ENCODE measurements around the gene SLC9A4.

SLC9A4 gene

DNA sequence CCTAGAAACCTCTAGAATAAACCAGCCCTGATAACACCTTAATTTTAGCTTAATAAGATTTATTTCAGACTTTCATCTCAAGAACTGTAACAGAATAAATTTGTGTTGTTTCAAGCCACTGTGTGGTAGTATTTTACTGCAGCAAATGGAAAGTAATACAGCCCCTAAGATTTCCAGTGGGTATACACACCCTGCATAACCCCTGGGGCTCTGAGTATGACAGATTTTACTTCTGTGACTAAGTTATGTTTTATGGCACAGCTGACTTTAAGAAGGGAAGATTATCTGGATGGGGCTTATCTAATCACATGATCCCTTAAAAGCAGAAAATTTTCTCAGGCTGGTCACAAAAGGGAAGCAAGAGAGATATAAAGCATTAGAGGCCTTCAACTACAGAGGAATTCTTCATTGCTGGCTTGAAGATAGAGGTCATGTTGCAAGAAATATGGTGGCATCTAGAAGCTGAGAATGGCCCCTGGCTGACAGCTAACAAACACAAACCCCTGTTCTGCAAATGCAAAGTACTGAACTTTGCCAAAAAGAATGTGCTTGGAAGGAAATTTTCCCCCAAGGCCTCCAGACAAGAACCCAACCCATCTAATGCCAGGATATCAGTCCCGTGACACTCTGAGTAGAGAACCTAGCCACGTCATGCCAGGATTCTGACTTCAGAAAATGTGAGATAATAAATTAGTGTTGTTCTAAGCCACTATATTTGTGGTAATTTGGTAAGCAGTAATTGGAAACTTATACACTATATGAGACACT, 78.5 kb downstream of the SLC9A4 start:
- no peak for ATAC-seq
- TF ChIP-seq, protein P1, sequence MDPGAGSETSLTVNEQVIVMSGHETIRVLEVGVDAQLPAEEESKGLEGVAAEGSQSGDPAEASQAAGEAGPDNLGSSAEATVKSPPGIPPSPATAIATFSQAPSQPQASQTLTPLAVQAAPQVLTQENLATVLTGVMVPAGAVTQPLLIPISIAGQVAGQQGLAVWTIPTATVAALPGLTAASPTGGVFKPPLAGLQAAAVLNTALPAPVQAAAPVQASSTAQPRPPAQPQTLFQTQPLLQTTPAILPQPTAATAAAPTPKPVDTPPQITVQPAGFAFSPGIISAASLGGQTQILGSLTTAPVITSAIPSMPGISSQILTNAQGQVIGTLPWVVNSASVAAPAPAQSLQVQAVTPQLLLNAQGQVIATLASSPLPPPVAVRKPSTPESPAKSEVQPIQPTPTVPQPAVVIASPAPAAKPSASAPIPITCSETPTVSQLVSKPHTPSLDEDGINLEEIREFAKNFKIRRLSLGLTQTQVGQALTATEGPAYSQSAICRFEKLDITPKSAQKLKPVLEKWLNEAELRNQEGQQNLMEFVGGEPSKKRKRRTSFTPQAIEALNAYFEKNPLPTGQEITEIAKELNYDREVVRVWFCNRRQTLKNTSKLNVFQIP (CRISPR knock-in tag; IDR thresholded peaks at IDR 0.05; ENCODE audit: borderline replicate concordance, low read depth) = no peak
- no peak for TF ChIP-seq PPARA (CRISPR knock-in tag; IDR thresholded peaks at IDR 0.05; ENCODE audit: borderline replicate concordance)
- TF ChIP-seq, protein P2, sequence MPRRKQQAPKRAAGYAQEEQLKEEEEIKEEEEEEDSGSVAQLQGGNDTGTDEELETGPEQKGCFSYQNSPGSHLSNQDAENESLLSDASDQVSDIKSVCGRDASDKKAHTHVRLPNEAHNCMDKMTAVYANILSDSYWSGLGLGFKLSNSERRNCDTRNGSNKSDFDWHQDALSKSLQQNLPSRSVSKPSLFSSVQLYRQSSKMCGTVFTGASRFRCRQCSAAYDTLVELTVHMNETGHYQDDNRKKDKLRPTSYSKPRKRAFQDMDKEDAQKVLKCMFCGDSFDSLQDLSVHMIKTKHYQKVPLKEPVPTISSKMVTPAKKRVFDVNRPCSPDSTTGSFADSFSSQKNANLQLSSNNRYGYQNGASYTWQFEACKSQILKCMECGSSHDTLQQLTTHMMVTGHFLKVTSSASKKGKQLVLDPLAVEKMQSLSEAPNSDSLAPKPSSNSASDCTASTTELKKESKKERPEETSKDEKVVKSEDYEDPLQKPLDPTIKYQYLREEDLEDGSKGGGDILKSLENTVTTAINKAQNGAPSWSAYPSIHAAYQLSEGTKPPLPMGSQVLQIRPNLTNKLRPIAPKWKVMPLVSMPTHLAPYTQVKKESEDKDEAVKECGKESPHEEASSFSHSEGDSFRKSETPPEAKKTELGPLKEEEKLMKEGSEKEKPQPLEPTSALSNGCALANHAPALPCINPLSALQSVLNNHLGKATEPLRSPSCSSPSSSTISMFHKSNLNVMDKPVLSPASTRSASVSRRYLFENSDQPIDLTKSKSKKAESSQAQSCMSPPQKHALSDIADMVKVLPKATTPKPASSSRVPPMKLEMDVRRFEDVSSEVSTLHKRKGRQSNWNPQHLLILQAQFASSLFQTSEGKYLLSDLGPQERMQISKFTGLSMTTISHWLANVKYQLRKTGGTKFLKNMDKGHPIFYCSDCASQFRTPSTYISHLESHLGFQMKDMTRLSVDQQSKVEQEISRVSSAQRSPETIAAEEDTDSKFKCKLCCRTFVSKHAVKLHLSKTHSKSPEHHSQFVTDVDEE (CRISPR knock-in tag; IDR thresholded peaks at IDR 0.05) = no peak
- TF ChIP-seq OSR1 (CRISPR knock-in tag; IDR thresholded peaks at IDR 0.05) = no peak
- TF ChIP-seq, protein P3, sequence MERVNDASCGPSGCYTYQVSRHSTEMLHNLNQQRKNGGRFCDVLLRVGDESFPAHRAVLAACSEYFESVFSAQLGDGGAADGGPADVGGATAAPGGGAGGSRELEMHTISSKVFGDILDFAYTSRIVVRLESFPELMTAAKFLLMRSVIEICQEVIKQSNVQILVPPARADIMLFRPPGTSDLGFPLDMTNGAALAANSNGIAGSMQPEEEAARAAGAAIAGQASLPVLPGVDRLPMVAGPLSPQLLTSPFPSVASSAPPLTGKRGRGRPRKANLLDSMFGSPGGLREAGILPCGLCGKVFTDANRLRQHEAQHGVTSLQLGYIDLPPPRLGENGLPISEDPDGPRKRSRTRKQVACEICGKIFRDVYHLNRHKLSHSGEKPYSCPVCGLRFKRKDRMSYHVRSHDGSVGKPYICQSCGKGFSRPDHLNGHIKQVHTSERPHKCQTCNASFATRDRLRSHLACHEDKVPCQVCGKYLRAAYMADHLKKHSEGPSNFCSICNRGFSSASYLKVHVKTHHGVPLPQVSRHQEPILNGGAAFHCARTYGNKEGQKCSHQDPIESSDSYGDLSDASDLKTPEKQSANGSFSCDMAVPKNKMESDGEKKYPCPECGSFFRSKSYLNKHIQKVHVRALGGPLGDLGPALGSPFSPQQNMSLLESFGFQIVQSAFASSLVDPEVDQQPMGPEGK (CRISPR knock-in tag; IDR thresholded peaks at IDR 0.05; ENCODE audit: borderline replicate concordance) = no peak
- TF ChIP-seq GLIS3 (CRISPR knock-in tag; IDR thresholded peaks at IDR 0.05) = no peak
- TF ChIP-seq TOX (CRISPR knock-in tag; IDR thresholded peaks at IDR 0.05; ENCODE audit: borderline replicate concordance) = no peak
- TF ChIP-seq SNAI2 (CRISPR knock-in tag; IDR thresholded peaks at IDR 0.05) = no peak

DNA sequence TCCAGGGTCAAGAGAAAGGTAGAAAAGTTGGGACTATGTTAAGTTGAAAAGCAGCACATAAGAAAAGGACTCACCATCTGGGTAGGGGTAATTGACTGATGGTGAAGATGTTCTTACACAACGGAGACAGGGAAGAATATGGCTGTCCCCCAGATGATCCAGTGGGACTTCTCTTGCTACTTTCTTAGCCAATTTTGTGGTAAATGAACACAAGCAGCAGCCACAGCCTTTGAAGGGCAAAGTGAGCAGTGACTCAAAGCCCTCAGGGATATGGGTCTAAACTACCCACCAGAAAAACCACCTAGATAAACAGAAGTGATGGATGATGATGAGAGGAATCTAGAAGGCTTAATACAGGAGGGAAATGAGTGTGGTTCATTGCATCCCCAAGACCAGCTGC, 80.6 kb downstream of the SLC9A4 start:
- ATAC-seq = no peak
- TF ChIP-seq ARNTL (CRISPR knock-in tag; IDR thresholded peaks at IDR 0.05; ENCODE audit: borderline replicate concordance, low read depth) = no peak
- TF ChIP-seq ZFP30 (CRISPR knock-in tag; IDR thresholded peaks at IDR 0.05) = no peak
- TF ChIP-seq BACH2 (CRISPR knock-in tag; IDR thresholded peaks at IDR 0.05; ENCODE audit: borderline replicate concordance) = no peak
- TF ChIP-seq OSR1 (CRISPR knock-in tag; IDR thresholded peaks at IDR 0.05) = no peak
- no peak for TF ChIP-seq ZNF70 (CRISPR knock-in tag; IDR thresholded peaks at IDR 0.05)
- no peak for TF ChIP-seq ISL1 (CRISPR knock-in tag; IDR thresholded peaks at IDR 0.05)
- TF ChIP-seq GLIS3 (CRISPR knock-in tag; IDR thresholded peaks at IDR 0.05) = no peak
- no peak for TF ChIP-seq TCF4 (CRISPR knock-in tag; IDR thresholded peaks at IDR 0.05; ENCODE audit: borderline replicate concordance)
- no peak for TF ChIP-seq PPARA (CRISPR knock-in tag; IDR thresholded peaks at IDR 0.05; ENCODE audit: borderline replicate concordance)
- TF ChIP-seq, protein P3 (CRISPR knock-in tag; IDR thresholded peaks at IDR 0.05; ENCODE audit: borderline replicate concordance) = no peak
- TF ChIP-seq, protein P2 (CRISPR knock-in tag; IDR thresholded peaks at IDR 0.05) = no peak
- no peak for TF ChIP-seq TOX (CRISPR knock-in tag; IDR thresholded peaks at IDR 0.05; ENCODE audit: borderline replicate concordance)

DNA sequence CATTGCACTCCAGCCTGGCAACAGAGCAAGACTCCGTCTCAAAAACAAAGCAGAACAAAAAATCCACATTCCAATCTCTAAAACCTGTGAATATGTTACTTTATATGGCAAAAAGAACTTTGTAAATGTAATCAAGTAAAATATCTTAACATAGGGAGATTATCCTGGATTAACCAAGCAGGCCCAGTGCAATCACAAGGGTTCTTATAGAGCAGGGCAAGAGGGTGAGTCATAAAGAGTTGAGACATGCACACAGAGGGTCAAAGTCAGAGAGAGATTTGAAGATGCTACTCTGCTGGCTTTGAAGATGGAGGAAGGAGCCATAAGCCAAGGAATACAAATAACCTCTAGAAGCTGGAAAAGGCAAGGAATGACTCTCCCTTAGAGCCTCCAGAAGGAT, 85.4 kb downstream of the SLC9A4 start:
- no peak for ATAC-seq
- TF ChIP-seq, protein P4, sequence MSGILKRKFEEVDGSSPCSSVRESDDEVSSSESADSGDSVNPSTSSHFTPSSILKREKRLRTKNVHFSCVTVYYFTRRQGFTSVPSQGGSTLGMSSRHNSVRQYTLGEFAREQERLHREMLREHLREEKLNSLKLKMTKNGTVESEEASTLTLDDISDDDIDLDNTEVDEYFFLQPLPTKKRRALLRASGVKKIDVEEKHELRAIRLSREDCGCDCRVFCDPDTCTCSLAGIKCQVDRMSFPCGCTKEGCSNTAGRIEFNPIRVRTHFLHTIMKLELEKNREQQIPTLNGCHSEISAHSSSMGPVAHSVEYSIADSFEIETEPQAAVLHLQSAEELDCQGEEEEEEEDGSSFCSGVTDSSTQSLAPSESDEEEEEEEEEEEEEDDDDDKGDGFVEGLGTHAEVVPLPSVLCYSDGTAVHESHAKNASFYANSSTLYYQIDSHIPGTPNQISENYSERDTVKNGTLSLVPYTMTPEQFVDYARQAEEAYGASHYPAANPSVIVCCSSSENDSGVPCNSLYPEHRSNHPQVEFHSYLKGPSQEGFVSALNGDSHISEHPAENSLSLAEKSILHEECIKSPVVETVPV (CRISPR knock-in tag; IDR thresholded peaks at IDR 0.05) = no peak
- no peak for TF ChIP-seq ARNTL (CRISPR knock-in tag; IDR thresholded peaks at IDR 0.05; ENCODE audit: borderline replicate concordance, low read depth)
- TF ChIP-seq ISL1 (CRISPR knock-in tag; IDR thresholded peaks at IDR 0.05) = no peak
- no peak for TF ChIP-seq ZNF565 (CRISPR knock-in tag; conservative IDR thresholded peaks at IDR 0.05; ENCODE audit: low read depth)
- TF ChIP-seq, protein P2 (CRISPR knock-in tag; IDR thresholded peaks at IDR 0.05) = no peak
- TF ChIP-seq, protein P3 (CRISPR knock-in tag; IDR thresholded peaks at IDR 0.05; ENCODE audit: borderline replicate concordance) = no peak
- no peak for TF ChIP-seq ZFP30 (CRISPR knock-in tag; IDR thresholded peaks at IDR 0.05)
